ENCODE data around the gene STARD5. TPM values are rescaled to one million over a fixed set of nuclear protein-coding genes. Genes with fewer than 3 reads are reported as not detected.

STARD5 gene
- 9.4 and 13.6 TPM in 2 replicates for total RNA-seq

GRCh38 chr15:81323944-81324881 lies at the start of gene STARD5:
TSS of gene STARD5 (minus strand) at chr15:81324141. CDS start at chr15:81324099, 42 bp downstream.

Other genes starting within 250 kb of the STARD5 start
- not detected in 2 replicates for gene CFAP161, start 189.9 kb downstream of the STARD5 start, total RNA-seq
- gene IL16, start 127.3 kb downstream of the STARD5 start, total RNA-seq = 1.1 and 2.2 TPM in 2 replicates
- gene TMC3, start 50.1 kb upstream of the STARD5 start, total RNA-seq = 0.32 TPM in 1 of 2 replicates, not detected in the other